ENCODE measurements around the gene HUS1B.

The HUS1B gene

GRCh38 chr6:636488-636887 lies 20.4 kb downstream of the HUS1B start:
- H3K27ac ChIP-seq, result no peak overlapping the region
- TF ChIP-seq CTCF (conservative IDR thresholded peaks at IDR 0.05) (no peak), ZFX (IDR thresholded peaks at IDR 0.05) (no peak)

- TF ChIP-seq CTCF (conservative IDR thresholded peaks at IDR 0.05) (no peak), ZFX (IDR thresholded peaks at IDR 0.05) (no peak)
- H3K27ac ChIP-seq, result no peak overlapping the region
These were observed 21.7 kb downstream of the HUS1B start for GRCh38 chr6:635233-635632.

- no peak for TF ChIP-seq CTCF (conservative IDR thresholded peaks at IDR 0.05)
- no peak for TF ChIP-seq ZFX (IDR thresholded peaks at IDR 0.05)
- H3K27ac ChIP-seq, result no peak overlapping the region
These were observed 23.3 kb downstream of the HUS1B start for GRCh38 chr6:633611-634010.

- TF ChIP-seq CTCF (conservative IDR thresholded peaks at IDR 0.05) (no peak), ZFX (IDR thresholded peaks at IDR 0.05) (no peak)
These were observed 28.1 kb downstream of the HUS1B start for GRCh38 chr6:628766-629165.

GRCh38 chr6:626236-626635 lies 30.7 kb downstream of the HUS1B start:
- H3K27ac ChIP-seq, result no peak overlapping the region
- TF ChIP-seq ZFX (IDR thresholded peaks at IDR 0.05), result no peak
- TF ChIP-seq CTCF (conservative IDR thresholded peaks at IDR 0.05), result no peak

More at GRCh38 chr6:628766-629165, 28.1 kb downstream of the HUS1B start:
- no peak overlapping the region for H3K27ac ChIP-seq

- no peak overlapping the region for H3K27ac ChIP-seq
- TF ChIP-seq ZFX (IDR thresholded peaks at IDR 0.05) (no peak), CTCF (conservative IDR thresholded peaks at IDR 0.05) (peak; percentile 16; the same call in 1 of the 2 replicates)
These were observed 31.9 kb downstream of the HUS1B start for GRCh38 chr6:624979-625378.

GRCh38 chr6:622462-622861 lies 34.4 kb downstream of the HUS1B start:
- H3K27ac ChIP-seq, result no peak overlapping the region
- TF ChIP-seq CTCF (conservative IDR thresholded peaks at IDR 0.05) (no peak), ZFX (IDR thresholded peaks at IDR 0.05) (no peak)
